MM.1S (cell line): ENCODE data around the gene BCAT1.

ENCODE experiments used
- CTCF ChIP-seq: fragments of 300-600 bp; sonication (generic); IDR thresholded peaks from 2 replicates; pipeline ENCODE4 v1.5.1; 2016; ENCODE audit warnings: antibody characterized with exemption, low read length, mixed read lengths
- EZH2 ChIP-seq: fragments of 300-600 bp; sonication (generic); optimal IDR thresholded peaks from 2 replicates; pipeline ENCODE3; 2017; ENCODE audit warnings: low read depth, mild to moderate bottlenecking, antibody characterized with exemption, low read length, mixed read lengths
- EZH2phosphoT487 ChIP-seq: fragments of 300-600 bp; sonication (generic); IDR thresholded peaks from 2 replicates; pipeline ENCODE4 v1.6.1; 2018; ENCODE audit warnings: antibody characterized with exemption, low read length

DNA sequence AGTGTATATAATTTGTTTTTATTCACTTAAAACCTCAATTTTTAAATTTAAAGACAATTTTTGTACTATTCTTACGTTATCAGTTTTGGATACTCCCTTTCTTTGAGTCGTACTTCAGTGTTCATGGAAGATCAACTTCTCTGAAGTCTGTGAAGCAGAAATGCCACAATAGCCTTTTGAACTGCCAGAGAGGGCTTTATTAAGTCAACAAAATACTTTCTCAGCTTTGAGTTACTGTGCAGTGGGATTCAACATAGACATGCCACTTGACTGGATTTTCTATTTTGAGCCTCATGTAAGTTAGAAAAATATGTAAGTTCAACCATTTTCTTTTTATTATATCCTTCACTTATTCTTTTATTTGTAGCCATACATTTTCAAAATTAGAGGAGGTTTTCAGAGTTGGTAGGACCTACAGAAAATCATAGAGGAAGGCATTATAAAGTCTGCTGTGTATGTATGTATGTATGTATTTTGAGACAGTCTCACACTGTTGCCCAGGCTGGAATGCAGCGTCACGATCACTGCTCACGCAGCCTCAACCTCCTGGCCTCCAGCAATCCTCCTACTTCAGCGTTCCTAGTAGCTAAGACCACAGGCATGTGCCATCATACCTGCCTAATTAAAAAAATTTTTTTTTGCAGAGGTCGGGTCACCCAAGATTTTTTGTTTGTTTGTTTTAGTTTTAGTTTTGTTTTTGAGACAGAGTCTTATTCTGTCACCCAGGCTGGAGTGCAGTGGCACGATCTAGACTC lies 31.3 kb upstream of the BCAT1 start:
- TF ChIP-seq CTCF (no peak), EZH2 (no peak), EZH2phosphoT487 (no peak)
